Ishikawa (cell line): Measurements from ENCODE around the gene NFAM1.

Experiments
- CEBPB ChIP-seq: IDR thresholded peaks from 2 replicates; pipeline ENCODE4 v1.6.1; 2012
- EGR1 ChIP-seq: IDR thresholded peaks from 2 replicates; pipeline ENCODE4 v1.6.1; 2012
- EP300 ChIP-seq: IDR thresholded peaks from 2 replicates; pipeline ENCODE4 v1.6.1; 2012; ENCODE audit warnings: borderline replicate concordance
- ZBTB7A ChIP-seq: IDR thresholded peaks from 2 replicates; pipeline ENCODE4 v1.6.1; 2012; ENCODE audit warnings: low read depth

DNA sequence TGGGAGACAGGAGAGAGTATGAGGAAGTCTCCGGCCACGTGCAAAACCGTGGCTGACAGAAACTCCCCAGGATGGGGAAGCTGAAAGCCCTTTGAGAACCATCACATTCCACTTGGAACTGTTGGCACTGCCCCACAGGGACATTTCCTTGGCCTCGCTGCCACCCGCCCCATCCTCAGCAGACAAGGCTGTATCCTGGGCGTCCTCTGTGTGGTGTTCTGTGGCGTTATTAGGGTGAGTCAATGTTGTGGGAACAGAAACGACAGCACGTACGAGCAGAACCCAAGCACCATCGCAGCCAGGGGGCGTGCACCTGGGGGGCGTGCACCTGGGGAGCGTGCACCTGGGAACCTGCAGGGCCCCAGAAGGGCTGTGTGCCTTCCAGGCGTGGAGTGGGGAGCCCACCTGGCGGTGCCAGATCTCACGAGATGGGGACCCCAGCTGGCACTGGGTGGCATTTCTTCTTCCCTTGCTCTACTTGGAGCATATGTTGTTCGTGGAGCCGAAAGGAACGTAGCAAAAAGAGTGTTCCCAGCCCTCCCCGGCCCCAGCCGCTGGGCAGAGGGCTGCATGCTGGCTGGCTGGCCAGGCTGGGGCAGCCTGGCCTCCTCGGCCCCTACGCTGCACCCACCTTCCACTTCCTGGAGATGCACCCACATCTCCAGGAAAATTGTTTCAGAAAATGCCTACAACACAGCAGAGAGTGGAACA is 35.4 kb downstream of the NFAM1 start:
- TF ChIP-seq CEBPB (no peak), EGR1 (no peak), EP300 (no peak), ZBTB7A (no peak)
